Measurements from ENCODE around the gene VGLL4. TPM values are rescaled to one million over a fixed set of nuclear protein-coding genes. Genes with fewer than 3 reads are reported as not detected.

Gene VGLL4
- total RNA-seq, 1 experiment from 2014 or later, result 26.9 TPM

GRCh38 chr3:11591002-11591355 is 52.7 kb downstream of the VGLL4 start:
- Histone ChIP-seq H3K9ac (ENCODE audit: low read length) (no peak overlapping the region), H3K27me3 (ENCODE audit: insufficient read depth, low read length) (no peaks in the 10 kb centered on the region), H2AFZ (ENCODE audit: low read depth, low read length, poor library complexity, severe bottlenecking) (no peak overlapping the region), H3K4me1 (ENCODE audit: control insufficient read depth in 1 of 2, insufficient read depth in 2 of 2, low read length in 2 of 2) (peaks cover 14 to 29% of the 10 kb centered on the region in 2 experiments), H3K79me2 (ENCODE audit: insufficient read depth, low read length) (peaks cover 35% of the 10 kb centered on the region), H3K27ac (ENCODE audit: low read depth, low read length) (peak overlapping the region; percentile 7; the same call in 1 of the 2 replicates), H3K4me2 (ENCODE audit: low read length) (peak overlapping the region; percentile 44), H3K36me3 (ENCODE audit: control insufficient read depth in 1 of 2, insufficient read depth in 2 of 2, low read length in 2 of 2) (no peaks in the 10 kb centered on the region), H3K4me3 (replicated peaks in 1 of 2; ENCODE audit: low read depth in 1 of 2, low read length in 2 of 2) (no peak overlapping the region), H3K9me3 (ENCODE audit: control insufficient read depth in 1 of 2, insufficient read depth in 1 of 2, low read depth in 1 of 2, low read length in 2 of 2) (no peaks in the 10 kb centered on the region), H3K9me2 (ENCODE audit: insufficient read depth) (no peaks in the 10 kb centered on the region), H4K20me1 (ENCODE audit: insufficient read depth) (no peaks in the 10 kb centered on the region)
- DNase-seq (ENCODE audit: low read depth, low spot score) (no peak), ATAC-seq (0 out of 2 replicates have a peak, but pooled peaks have one; percentile 9)
- ChIA-PET CTCF (no interaction called here), RAD21 (ENCODE audit: low non-redundant PET in 1 of 2, low total read pairs in 2 of 2, uncharacterized antibody in 2 of 2, unreplicated experiment in 2 of 2) (interaction anchor here in 1 of 2 experiments (1.3 kb wide), 1 partner anchor 22 kb away, joined by 3 read pairs; no protein-coding TSS in a partner anchor), POLR2A (no interaction called here)
- TF ChIP-seq ZFX (IDR thresholded peaks at IDR 0.05) (no peak), SIN3A (IDR thresholded peaks at IDR 0.05; ENCODE audit: low read depth) (no peak), ZBTB33 (IDR thresholded peaks at IDR 0.05; ENCODE audit: extremely low read depth, insufficient replicate concordance, low read length) (no peak), SP1 (IDR thresholded peaks at IDR 0.05; ENCODE audit: low read depth) (no peak), POLR2AphosphoS5 (IDR thresholded peaks at IDR 0.05; ENCODE audit: low read depth, low read length) (no peak), SRF (IDR thresholded peaks at IDR 0.05; ENCODE audit: low read depth) (no peak), TCF7L2 (IDR thresholded peaks at IDR 0.05; ENCODE audit: borderline replicate concordance, extremely low read depth, insufficient read depth, insufficient read length) (no peak), YY1 (IDR thresholded peaks at IDR 0.05; ENCODE audit: extremely low read depth, insufficient replicate concordance, low read depth, low read length) (no peak), ZNF274 (IDR thresholded peaks at IDR 0.05; ENCODE audit: low read depth, low read length) (no peak), FOSL1 (IDR thresholded peaks at IDR 0.05; ENCODE audit: low read depth) (no peak), CBX3 (IDR thresholded peaks at IDR 0.05; ENCODE audit: low read depth) (no peak)
- intact Hi-C loops (cut with micrococcal nuclease), result no loop called here
- TSS peak; percentile 34 for BruUV-seq (replicated peaks)
